Mucosa of descending colon (tissue), 3 donors: ENCODE measurements around the gene HSD11B1L. TPM values are rescaled to one million over a fixed set of nuclear protein-coding genes. Genes with fewer than 3 reads are reported as not detected.

Experiments
- ATAC-seq: fragments of 200-7000 bp; cut with Tn5 transposase; one replicate; pipeline ENCODE4 v1.9.1; 2020; ENCODE audit warnings: mild to moderate bottlenecking, moderate library complexity
- DNase-seq, 3 donors: peaks; one replicate each; pipeline ENCODE4 v3.0.0-alpha.2; 2020
- H3K36me3 ChIP-seq: fragments of 200-600 bp; one replicate; pipeline ENCODE4 v1.8.0; 2021; ENCODE audit warnings: low read depth, mild to moderate bottlenecking
- H3K4me1 ChIP-seq: fragments of 200-600 bp; one replicate; pipeline ENCODE4 v1.8.0; 2021; ENCODE audit warnings: low read depth, mild to moderate bottlenecking
- H3K4me3 ChIP-seq: fragments of 200-600 bp; one replicate; pipeline ENCODE4 v1.8.0; 2021; ENCODE audit warnings: mild to moderate bottlenecking
- H3K9me3 ChIP-seq: fragments of 200-600 bp; one replicate; pipeline ENCODE4 v1.8.0; 2021; ENCODE audit warnings: mild to moderate bottlenecking
- CTCF ChIP-seq: fragments of 200-600 bp; IDR thresholded peaks from one replicate; pipeline ENCODE4 v1.8.0; 2022; ENCODE audit warnings: antibody characterized with exemption, mild to moderate bottlenecking
- intact Hi-C, 2 donors: fragments of 100-400 bp; cut with DNase I in 1 of 2; cut with micrococcal nuclease in 1 of 2; formaldehyde crosslinking; loops; one replicate each; pipeline versions ENCODE4 v1.11.0 to v1.11.1; 2022; cut with DNase I, micrococcal nuclease
- total RNA-seq, 3 donors: library from RNA; stranded (reverse); fragmentation: NEBNext Ultra II Directional in 2 of 3; extraction: Animal tissue kit (Norgen Biotek cat#: 25700) in 2 of 3; gene quantifications; one replicate each; pipeline versions ENCODE4 v1.2.1 to v1.2.4, GENCODE V29; 2021 to 2023
- donor health status: DM: no; HTN: no; CAD: no; lungs with moderate emphysema.
- donor health status: DM: no; HTN: no; CAD: no.
- donor health status: DM: no; HTN: yes; CAD: no.

HSD11B1L gene
- total RNA-seq, 3 donors from 2014 or later = 2.3 to 8.2 (median 3.3) TPM

- Histone ChIP-seq H3K4me1 (peaks cover 8% of the 10 kb centered on the region), H3K36me3 (no peaks in the 10 kb centered on the region), H3K4me3 (no peak overlapping the region), H3K9me3 (no peaks in the 10 kb centered on the region)
- intact Hi-C loops = no loop called here
- DNase-seq (no peak), ATAC-seq (no peak)
- no peak for TF ChIP-seq CTCF
These were observed 6.1 kb upstream of the HSD11B1L start for GRCh38 chr19:5674714-5675113.

- DNase-seq = peak in 1 of 3 donors; percentile 42
These were observed 4.6 kb upstream of the HSD11B1L start for GRCh38 chr19:5676105-5676771.

GRCh38 chr19:5676772-5677105 lies 4.1 kb upstream of the HSD11B1L start:
- ATAC-seq = no peak
- H3K9me3 ChIP-seq = no peaks in the 10 kb centered on the region
- TF ChIP-seq CTCF = no peak

More at GRCh38 chr19:5676105-5676771, 4.6 kb upstream of the HSD11B1L start:
- TF ChIP-seq CTCF = no peak
- Histone ChIP-seq H3K36me3 (no peaks in the 10 kb centered on the region), H3K9me3 (no peaks in the 10 kb centered on the region), H3K4me3 (no peak overlapping the region), H3K4me1 (peaks cover 13% of the 10 kb centered on the region)
- intact Hi-C loops = no loop called here
- no peak for ATAC-seq

GRCh38 chr19:5677136-5677535 lies 3.7 kb upstream of the HSD11B1L start:
- ATAC-seq (no peak), DNase-seq (no peak)
- Histone ChIP-seq H3K36me3 (no peaks in the 10 kb centered on the region), H3K4me1 (peaks cover 13% of the 10 kb centered on the region), H3K4me3 (no peak overlapping the region), H3K9me3 (no peaks in the 10 kb centered on the region)
- intact Hi-C loops = no loop called here
- no peak for TF ChIP-seq CTCF

More at GRCh38 chr19:5676772-5677105, 4.1 kb upstream of the HSD11B1L start:
- no peaks in the 10 kb centered on the region for H3K36me3 ChIP-seq
- intact Hi-C loops = no loop called here
- no peak overlapping the region for H3K4me3 ChIP-seq
- peaks cover 13% of the 10 kb centered on the region for H3K4me1 ChIP-seq
- DNase-seq = peak in 1 of 3 donors; percentile 33

- ATAC-seq = no peak
- no peaks in the 10 kb centered on the region for H3K36me3 ChIP-seq
- H3K4me3 ChIP-seq = no peak overlapping the region
- intact Hi-C loops = no loop called here
- no peaks in the 10 kb centered on the region for H3K9me3 ChIP-seq
- H3K4me1 ChIP-seq = peaks cover 13% of the 10 kb centered on the region
- DNase-seq = no peak
- no peak for TF ChIP-seq CTCF
These were observed 3.2 kb upstream of the HSD11B1L start for GRCh38 chr19:5677580-5677979.
